MV-4-11 (cell line): ENCODE measurements around the gene SLC43A3.
A peak's percentile ranks its signal among the peaks of the same experiment; 100 is the strongest.

ENCODE experiments used
- DNase-seq: peaks from one replicate; lab custom pipeline; 2025; lab: John Stamatoyannopoulos, UW

The SLC43A3 gene

GRCh38 chr11:57427727-57428082 is 784 bp upstream of the SLC43A3 start:
- no peak for DNase-seq

GRCh38 chr11:57426439-57426928 is 437 bp downstream of the SLC43A3 start:
- DNase-seq, result no peak

- no peak for DNase-seq
Observed at GRCh38 chr11:57425565-57426438, 1.1 kb downstream of the SLC43A3 start.

- peak; percentile 97 for DNase-seq
Observed at GRCh38 chr11:57424792-57425564, 1.9 kb downstream of the SLC43A3 start.

GRCh38 chr11:57424137-57424791 is 2.7 kb downstream of the SLC43A3 start:
- no peak for DNase-seq

- DNase-seq, result no peak
Observed at GRCh38 chr11:57422669-57423068, 4.3 kb downstream of the SLC43A3 start.

- no peak for DNase-seq
Observed at GRCh38 chr11:57421805-57422204, 5.1 kb downstream of the SLC43A3 start.

GRCh38 chr11:57421066-57421465 is 5.9 kb downstream of the SLC43A3 start:
- no peak for DNase-seq

GRCh38 chr11:57419146-57419545 is 7.8 kb downstream of the SLC43A3 start:
- no peak for DNase-seq

- no peak for DNase-seq
Observed at GRCh38 chr11:57418131-57418530, 8.8 kb downstream of the SLC43A3 start.

GRCh38 chr11:57417056-57417455 is 9.9 kb downstream of the SLC43A3 start:
- DNase-seq, result no peak

- no peak for DNase-seq
Observed at GRCh38 chr11:57416436-57416835, 10.5 kb downstream of the SLC43A3 start.

- no peak for DNase-seq
Observed at GRCh38 chr11:57414612-57415212, 12.2 kb downstream of the SLC43A3 start.

GRCh38 chr11:57413681-57414080 is 13.2 kb downstream of the SLC43A3 start:
- no peak for DNase-seq

GRCh38 chr11:57410287-57410686 is 16.6 kb downstream of the SLC43A3 start:
- peak; percentile 45 for DNase-seq

GRCh38 chr11:57409321-57410100 is 17.4 kb downstream of the SLC43A3 start:
- DNase-seq, result no peak

- no peak for DNase-seq
Observed at GRCh38 chr11:57408771-57409170, 18.1 kb downstream of the SLC43A3 start.

- no peak for DNase-seq
Observed at GRCh38 chr11:57407941-57408475, 18.9 kb downstream of the SLC43A3 start.

GRCh38 chr11:57407010-57407920 is 19.7 kb downstream of the SLC43A3 start:
- no peak for DNase-seq

- DNase-seq, result peak; percentile 88
Observed at GRCh38 chr11:57406337-57406904, 20.5 kb downstream of the SLC43A3 start.
